GM13976 (cell line): Measurements from ENCODE around the gene SENP2.

ENCODE experiments used
- DNase-seq: peaks from one replicate; pipeline ENCODE4 v3.0.0; 2012; ENCODE audit warnings: low spot score
- CTCF ChIP-seq: IDR thresholded peaks from 2 replicates; pipeline ENCODE4 v1.5.1; 2012; ENCODE audit warnings: borderline replicate concordance, mild to moderate bottlenecking; ENCODE audit not compliant: insufficient read depth; ENCODE audit errors: extremely low read depth, missing control alignments, control extremely low read depth
- in situ Hi-C: fragments of 300-500 bp; cut with MboI; formaldehyde crosslinking; loops from one replicate; pipeline ENCODE4 v1.12.0; 2022; ENCODE audit warnings: low sequenced_read_pairs, mixed read lengths, inconsistent platforms; ENCODE audit not compliant: unreplicated experiment

SENP2 gene

GRCh38 chr3:185613016-185613415 is 26.9 kb downstream of the SENP2 start:
- TF ChIP-seq CTCF = no peak
- in situ Hi-C loops = no loop called here

GRCh38 chr3:185623939-185624665 is 38.0 kb downstream of the SENP2 start:
- in situ Hi-C loops = no loop called here
- DNase-seq = no peak

More at GRCh38 chr3:185613016-185613415, 26.9 kb downstream of the SENP2 start:
- DNase-seq = no peak

GRCh38 chr3:185625784-185626183 is 39.7 kb downstream of the SENP2 start:
- no peak for TF ChIP-seq CTCF
- in situ Hi-C loops = no loop called here
- DNase-seq = no peak

More at GRCh38 chr3:185623939-185624665, 38.0 kb downstream of the SENP2 start:
- TF ChIP-seq CTCF = no peak

- in situ Hi-C loops = no loop called here
- no peak for TF ChIP-seq CTCF
- peak; percentile 47 for DNase-seq
These were observed 43.6 kb downstream of the SENP2 start for GRCh38 chr3:185629554-185630181.

- in situ Hi-C loops = no loop called here
- TF ChIP-seq CTCF = no peak
- DNase-seq = no peak
These were observed 44.1 kb downstream of the SENP2 start for GRCh38 chr3:185630182-185630622.

- TF ChIP-seq CTCF = no peak
- DNase-seq = no peak
- in situ Hi-C loops = no loop called here
These were observed 45.0 kb downstream of the SENP2 start for GRCh38 chr3:185631108-185631507.
